WERI-Rb-1 (cell line): Measurements from ENCODE around the gene TRAPPC3L.

Experiments used
- DNase-seq: peaks from one replicate; pipeline ENCODE4 v3.0.0-alpha.2; 2020
- H3K27ac ChIP-seq: fragments of 250-450 bp; sonication (Bioruptor Pico); 2 replicates; pipeline ENCODE4 v1.5.1; 2020; ENCODE audit warnings: mild to moderate bottlenecking, moderate library complexity
- H3K27me3 ChIP-seq: fragments of 250-450 bp; sonication (Bioruptor Pico); 2 replicates; pipeline ENCODE4 v1.5.1; 2021; ENCODE audit warnings: mild to moderate bottlenecking, low read depth, moderate library complexity; ENCODE audit not compliant: insufficient read depth, severe bottlenecking
- H3K36me3 ChIP-seq: fragments of 250-450 bp; sonication (Bioruptor Pico); 2 replicates; pipeline ENCODE4 v1.5.1; 2020; ENCODE audit warnings: mild to moderate bottlenecking, moderate library complexity
- H3K4me3 ChIP-seq: 2 replicates; pipeline ENCODE4 v1.5.1; 2011; ENCODE audit warnings: low read depth, mild to moderate bottlenecking, control low read depth, low read length
- H3K9me3 ChIP-seq: fragments of 250-450 bp; sonication (Bioruptor Pico); 2 replicates; pipeline ENCODE4 v1.5.1; 2021; ENCODE audit warnings: mild to moderate bottlenecking, moderate library complexity; ENCODE audit not compliant: severe bottlenecking
- TF ChIP-seq, protein P1 (sequence below): IDR thresholded peaks from 2 replicates; pipeline ENCODE4 v1.5.1; 2011; ENCODE audit warnings: low read depth, mild to moderate bottlenecking, control low read depth, inconsistent platforms, low read length

TRAPPC3L gene

DNA sequence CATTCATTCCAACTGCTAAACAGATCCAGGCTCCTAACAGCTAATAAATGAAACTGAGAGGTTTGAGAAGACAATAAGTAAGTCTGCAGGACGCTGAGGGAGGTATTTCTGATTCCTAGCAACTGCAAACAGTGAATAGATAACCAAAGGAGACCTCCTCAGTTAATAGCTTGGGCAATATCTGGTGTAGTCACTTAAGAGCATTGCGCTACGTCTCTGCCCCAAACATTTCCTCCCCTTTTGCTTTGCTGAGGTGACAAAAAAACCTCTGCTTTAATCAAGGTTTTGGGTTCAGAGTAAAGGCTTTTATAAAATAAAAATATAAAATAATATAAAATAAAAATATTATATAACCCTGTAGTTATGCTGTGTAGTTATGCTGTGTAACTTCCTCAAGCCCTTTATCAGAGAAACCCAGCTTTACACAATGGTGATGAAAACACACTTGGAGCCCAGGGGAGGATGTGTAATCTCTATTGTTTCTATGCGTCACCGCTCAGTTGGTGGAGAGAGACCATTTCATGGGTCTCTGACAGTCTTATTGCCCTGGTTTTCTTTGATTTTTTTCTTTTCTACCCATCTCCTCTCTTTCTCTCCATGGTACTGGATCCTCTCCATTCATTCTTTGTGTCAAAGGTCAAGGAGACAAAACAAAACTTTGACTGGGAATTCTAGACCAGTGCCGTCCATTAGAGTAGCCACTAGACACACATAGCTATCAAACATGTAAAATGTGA lies 53.0 kb downstream of the TRAPPC3L start:
- Histone ChIP-seq H3K9me3 (no peaks in the 10 kb centered on the region), H3K36me3 (no peaks in the 10 kb centered on the region), H3K27ac (no peak overlapping the region), H3K4me3 (no peak overlapping the region), H3K27me3 (no peaks in the 10 kb centered on the region)
- no peak for DNase-seq
- TF ChIP-seq, protein P1, sequence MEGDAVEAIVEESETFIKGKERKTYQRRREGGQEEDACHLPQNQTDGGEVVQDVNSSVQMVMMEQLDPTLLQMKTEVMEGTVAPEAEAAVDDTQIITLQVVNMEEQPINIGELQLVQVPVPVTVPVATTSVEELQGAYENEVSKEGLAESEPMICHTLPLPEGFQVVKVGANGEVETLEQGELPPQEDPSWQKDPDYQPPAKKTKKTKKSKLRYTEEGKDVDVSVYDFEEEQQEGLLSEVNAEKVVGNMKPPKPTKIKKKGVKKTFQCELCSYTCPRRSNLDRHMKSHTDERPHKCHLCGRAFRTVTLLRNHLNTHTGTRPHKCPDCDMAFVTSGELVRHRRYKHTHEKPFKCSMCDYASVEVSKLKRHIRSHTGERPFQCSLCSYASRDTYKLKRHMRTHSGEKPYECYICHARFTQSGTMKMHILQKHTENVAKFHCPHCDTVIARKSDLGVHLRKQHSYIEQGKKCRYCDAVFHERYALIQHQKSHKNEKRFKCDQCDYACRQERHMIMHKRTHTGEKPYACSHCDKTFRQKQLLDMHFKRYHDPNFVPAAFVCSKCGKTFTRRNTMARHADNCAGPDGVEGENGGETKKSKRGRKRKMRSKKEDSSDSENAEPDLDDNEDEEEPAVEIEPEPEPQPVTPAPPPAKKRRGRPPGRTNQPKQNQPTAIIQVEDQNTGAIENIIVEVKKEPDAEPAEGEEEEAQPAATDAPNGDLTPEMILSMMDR = no peak

DNA sequence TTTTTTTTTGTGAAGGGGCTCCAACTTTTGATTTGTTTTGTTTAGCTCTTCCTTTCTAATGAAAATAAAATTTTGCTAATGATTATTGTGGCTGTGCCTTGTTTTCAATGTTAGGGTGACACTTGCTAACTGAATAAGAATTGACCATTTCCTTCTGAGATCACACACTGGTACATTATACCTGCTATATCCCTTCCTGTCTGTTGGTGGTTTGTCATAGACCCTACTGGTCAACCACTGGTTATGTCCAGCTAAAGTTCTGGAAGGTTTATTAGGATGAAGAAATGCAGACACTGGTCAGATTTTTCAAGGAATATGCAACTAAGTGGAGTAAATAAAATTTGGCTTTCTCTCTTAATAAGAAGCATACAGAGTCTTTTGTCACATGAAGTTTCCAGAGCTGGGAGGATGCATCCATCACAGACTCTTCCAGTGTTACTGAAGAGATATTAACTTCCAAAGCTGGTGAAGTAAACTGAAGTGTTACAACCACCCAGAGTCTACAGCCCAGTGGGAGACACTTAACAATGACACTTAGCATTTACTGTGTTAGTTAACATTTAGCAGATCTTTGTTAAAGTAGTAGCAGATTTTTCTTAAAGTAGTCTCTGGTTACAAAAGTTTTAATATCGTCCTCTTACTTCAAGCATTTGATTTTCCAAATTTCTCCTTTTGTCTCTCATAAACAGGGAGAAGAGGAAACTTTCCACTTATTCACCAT lies 53.7 kb downstream of the TRAPPC3L start:
- H3K36me3 ChIP-seq = no peaks in the 10 kb centered on the region
- no peaks in the 10 kb centered on the region for H3K27me3 ChIP-seq
- H3K4me3 ChIP-seq = no peak overlapping the region
- no peak for DNase-seq
- TF ChIP-seq, protein P1 = no peak
- no peak overlapping the region for H3K27ac ChIP-seq
- no peaks in the 10 kb centered on the region for H3K9me3 ChIP-seq

DNA sequence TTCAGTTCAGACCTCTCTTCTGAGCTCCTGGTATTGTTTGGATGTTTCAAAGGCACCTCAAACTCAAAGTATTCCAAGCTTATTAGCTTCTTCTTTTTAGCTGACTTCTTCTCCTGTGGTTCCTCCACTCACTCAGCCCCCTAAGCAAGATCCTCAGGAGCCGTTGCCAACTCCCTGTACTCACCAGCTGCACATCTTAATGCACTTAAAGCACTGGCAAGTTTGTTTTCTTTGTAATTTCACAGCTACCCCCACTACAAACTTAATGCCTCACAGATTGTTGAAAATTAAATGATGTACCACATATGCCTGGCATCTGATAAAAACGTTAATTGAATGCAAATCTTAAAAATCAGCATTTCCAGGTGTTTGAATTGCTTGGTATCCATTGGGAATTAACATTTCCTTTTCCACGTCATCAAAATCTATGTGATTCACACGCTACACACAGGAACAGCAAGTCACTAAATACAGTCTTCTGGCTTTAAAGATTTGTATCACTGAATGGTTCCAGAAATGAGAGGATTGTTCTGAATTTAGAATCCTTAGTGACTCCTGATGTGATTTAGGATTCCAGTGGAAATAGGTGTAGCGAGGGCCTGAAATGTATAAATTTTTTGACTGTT lies 59.8 kb downstream of the TRAPPC3L start:
- Histone ChIP-seq H3K4me3 (no peak overlapping the region), H3K27me3 (no peaks in the 10 kb centered on the region), H3K9me3 (no peaks in the 10 kb centered on the region), H3K36me3 (no peaks in the 10 kb centered on the region), H3K27ac (no peak overlapping the region)
- TF ChIP-seq, protein P1 = no peak
- DNase-seq = no peak

DNA sequence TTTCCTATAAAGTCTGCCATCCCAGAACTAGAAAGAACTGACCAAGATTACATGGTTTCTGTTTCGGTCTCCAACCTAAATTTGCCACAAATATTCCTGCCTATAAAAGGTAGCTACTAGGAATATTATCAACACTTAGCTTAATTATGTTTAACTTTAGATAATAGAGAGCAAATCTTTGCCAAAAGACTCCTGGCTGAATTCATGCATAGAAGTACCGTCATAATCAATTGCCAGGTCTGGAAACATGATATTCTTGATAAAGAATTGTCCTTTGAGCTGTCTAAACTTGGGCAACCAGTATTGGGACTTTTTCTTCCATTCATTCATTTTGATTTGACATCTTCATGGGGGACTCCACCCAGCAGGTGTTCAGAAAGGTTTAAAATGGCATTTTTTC lies 61.9 kb downstream of the TRAPPC3L start:
- no peak overlapping the region for H3K4me3 ChIP-seq
- H3K36me3 ChIP-seq = no peaks in the 10 kb centered on the region
- no peak for DNase-seq
- no peak overlapping the region for H3K27ac ChIP-seq
- TF ChIP-seq, protein P1 = no peak
- H3K9me3 ChIP-seq = no peaks in the 10 kb centered on the region
- H3K27me3 ChIP-seq = no peaks in the 10 kb centered on the region

DNA sequence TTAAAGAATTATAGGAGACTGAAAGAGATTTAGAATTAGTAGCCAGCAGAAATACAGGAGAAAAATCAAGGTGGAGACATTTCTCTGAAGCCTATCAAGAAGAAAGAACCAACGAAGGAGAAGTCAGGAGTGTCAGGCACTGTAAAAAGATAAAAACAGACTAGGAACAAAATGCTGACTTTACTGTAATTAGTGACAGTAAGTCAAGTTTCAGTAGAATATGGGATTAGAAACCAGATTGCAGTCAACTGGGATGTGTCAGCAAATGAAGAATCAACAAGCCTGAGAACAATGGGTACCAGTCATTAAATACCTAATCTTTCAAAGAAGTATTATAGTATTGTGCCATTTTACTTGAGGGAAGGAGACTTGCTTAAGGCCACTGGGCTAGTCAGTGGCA lies 62.7 kb downstream of the TRAPPC3L start:
- TF ChIP-seq, protein P1 = no peak
- no peak overlapping the region for H3K27ac ChIP-seq

More for the DNA sequence above, 62.7 kb downstream of the TRAPPC3L start:
- no peak for DNase-seq
- H3K27me3 ChIP-seq = no peaks in the 10 kb centered on the region
- no peaks in the 10 kb centered on the region for H3K9me3 ChIP-seq
- no peaks in the 10 kb centered on the region for H3K36me3 ChIP-seq
- H3K4me3 ChIP-seq = no peak overlapping the region
